ENCODE results near the gene LRRC8B.

Gene LRRC8B

DNA sequence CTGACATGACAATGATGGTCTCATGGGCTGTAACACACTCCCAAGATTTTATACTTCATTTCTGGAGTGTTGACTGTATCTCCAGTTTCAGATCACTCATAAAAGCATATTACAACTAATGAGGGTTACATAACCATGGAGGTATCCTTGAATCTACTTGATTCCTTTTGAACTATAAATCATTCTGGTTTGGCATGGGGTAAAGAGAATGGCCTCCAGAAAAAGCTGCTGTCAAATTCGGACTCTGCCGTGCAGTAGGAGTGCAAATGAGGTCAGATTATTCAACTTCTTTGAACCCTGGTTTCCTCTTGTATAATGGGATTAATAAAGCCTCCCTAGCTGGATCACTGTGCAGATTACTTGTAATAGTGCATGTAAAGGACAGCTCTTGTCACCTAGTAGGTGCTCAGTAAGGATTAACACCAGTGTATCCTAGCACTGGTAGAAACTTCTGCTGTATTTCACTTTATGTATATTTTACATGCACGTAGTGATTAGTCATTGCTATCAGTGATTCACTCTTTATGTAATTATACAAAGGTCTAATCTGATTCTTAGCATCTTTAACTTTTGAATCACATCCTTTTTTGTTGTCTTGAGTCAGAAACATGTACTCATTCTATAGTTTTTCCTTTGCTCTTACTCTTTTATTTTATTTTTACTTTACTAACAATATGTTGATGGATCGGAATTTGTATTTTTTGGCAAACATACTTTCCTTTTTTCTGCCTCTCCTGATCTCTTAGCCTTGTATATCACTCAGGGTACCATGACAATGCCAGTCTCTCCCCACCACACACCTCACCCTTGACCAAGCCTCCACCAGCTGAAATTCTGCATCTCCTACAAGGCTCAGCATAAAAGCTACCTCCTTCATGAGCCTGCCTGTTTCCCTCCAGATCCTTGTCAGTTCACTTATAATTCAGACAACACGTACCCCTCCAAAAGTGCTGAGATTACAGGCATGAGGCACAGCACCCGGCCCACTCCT lies 111.5 kb downstream of the LRRC8B start:
- DNase-seq, result no peak

DNA sequence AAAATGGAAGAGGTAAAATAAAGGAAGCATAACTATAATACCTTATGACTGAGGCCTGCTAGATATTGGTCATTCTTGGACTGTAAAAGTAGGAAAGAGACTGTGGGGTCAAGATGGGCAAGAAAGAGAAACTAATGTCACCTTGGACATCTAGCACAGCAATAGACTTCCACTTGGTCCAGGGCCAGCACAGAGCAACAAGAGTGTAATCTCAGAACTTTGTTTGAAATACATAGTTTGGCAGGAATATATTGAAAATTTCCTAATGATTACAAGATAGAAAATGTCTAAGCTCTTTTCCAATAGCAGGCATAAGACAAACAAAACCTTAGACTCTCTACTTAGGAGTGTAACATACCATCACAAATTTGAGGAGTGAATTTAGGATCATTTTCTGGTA lies 112.9 kb downstream of the LRRC8B start:
- no peak for DNase-seq

DNA sequence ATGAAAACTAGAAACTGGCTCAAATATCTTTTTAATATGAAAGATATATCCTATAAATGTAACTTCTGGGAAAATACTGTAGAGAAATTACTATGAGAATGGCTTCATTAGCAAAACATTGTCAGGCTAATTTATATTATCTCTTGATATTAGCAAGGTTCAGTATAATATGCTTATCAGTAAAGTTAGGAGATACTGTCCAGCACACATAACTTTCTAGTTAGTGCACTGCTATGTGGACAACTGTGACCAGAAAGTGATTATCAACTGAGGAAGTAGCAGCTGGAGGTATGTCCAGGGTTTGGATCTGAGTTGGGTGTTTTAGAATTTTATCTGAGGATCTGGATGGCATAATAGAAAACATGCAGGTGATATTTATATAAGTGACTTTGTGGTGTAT lies 115.8 kb downstream of the LRRC8B start:
- DNase-seq, result no peak

DNA sequence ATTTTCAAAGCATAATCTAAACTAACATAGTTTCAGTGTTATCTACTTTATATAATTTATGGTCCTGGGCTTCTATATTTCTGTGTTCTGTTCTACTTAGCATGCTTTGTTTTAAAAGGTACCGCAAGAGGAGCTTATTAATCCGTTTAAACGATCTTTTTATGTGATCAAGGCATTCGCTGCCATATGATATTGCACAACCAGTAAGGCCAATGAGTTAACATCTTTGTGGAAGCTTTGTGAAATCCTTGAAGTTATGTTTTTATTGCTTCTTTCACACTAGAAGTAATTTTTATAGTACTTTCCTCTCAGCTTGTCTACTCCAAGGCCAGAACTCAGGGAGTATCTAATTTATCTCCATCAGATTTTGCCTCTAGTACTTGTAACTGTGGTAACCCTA lies 117.2 kb downstream of the LRRC8B start:
- no peak for DNase-seq

DNA sequence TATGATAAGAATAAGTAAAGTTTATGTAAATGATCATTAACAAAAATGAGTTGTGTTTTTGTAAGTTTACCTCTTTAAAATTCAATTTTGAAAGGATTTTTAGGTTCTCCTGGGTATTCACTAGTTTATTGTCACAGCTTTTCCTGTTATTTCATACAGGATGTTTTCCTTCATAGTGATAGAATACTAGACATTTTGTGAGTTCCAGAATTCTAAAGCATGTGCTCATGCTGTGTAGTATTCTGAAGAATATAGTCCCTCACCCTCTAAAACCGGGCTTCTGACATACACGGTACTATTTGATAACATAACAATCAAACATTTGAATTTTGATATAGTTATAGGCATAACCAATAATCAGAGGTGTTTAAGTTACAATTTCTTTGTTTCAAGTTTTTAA lies 118.9 kb downstream of the LRRC8B start:
- no peak for DNase-seq

DNA sequence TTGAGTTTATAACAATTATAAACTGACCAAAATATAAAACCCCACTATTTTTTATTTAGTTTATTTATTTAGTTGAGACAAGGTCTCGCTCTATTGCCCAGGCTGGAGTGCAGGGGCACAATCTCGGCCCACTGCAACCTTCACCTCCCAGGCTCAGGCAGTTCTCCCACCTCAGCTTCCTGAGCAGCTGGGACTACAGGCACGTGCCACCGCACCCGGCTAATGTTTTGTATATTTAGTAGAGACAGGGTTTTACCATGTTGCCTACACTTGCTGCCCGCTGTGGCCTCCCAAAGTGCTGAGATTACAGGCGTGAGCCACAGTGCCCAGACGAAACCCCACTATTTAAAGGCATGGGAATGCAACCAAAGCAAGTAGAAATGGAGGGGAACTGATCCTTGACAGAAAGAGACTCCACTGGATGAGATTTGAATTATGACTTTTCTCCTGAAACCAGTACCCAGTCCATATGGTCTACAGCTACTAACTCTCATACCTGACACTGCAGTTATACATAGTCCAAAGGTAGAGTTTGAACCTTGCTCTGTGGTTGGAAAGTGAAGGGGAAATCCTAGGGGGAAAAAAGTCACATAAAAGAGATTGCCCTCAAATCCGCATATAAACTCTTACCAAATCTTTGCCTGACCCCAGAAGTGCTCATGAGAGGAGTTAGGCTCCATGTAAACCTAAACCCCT lies 119.6 kb downstream of the LRRC8B start:
- DNase-seq, result no peak

DNA sequence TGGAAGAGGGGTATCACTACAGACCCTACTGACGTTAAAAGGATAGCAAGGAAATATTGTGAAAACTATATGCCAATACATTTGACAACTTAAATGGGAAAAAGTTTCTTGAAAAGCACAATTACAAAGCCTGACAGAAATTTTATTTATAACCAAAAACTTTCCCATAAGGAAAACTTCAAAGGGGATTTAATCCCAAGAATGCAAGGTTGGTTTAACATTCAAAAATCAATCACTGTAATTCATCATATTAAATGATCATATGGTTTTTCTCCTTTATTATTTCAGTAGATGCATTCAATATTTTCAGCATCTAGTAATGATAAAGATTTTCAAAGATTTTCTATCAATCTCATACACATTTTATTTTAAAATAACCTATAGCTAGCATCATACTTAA lies 121.6 kb downstream of the LRRC8B start:
- DNase-seq, result no peak
